Smooth muscle cell (in vitro differentiated cells): ENCODE results near the gene LDLRAD4. TPM values are rescaled to one million over a fixed set of nuclear protein-coding genes. Genes with fewer than 3 reads are reported as not detected.
"Not testable (repeated sequence)": the region's sequence is repeated elsewhere in the genome, so short reads cannot be mapped to it uniquely, and the experiment has no call there.

Experiments used
- DNase-seq: peaks from one replicate; lab custom pipeline; 2025; ENCODE audit not compliant: unreplicated experiment; lab: John Stamatoyannopoulos, UW
- H2AFZ ChIP-seq: fragments of 200-600 bp; sonication (generic); 2 replicates; pipeline ENCODE4 v1.6.0; 2016; ENCODE audit warnings: antibody characterized with exemption, low read depth, mild to moderate bottlenecking
- H3F3A ChIP-seq: fragments of 200-600 bp; sonication (generic); 2 replicates; pipeline ENCODE4 v1.6.0; 2017; ENCODE audit warnings: antibody characterized with exemption, low read depth
- H3K27ac ChIP-seq: fragments of 200-600 bp; sonication (generic); 2 replicates; pipeline ENCODE4 v1.5.1; 2016; ENCODE audit warnings: low read depth, mild to moderate bottlenecking
- H3K27me3 ChIP-seq: fragments of 200-600 bp; sonication (generic); 2 replicates; pipeline ENCODE4 v1.6.1; 2016; ENCODE audit warnings: low read depth, mild to moderate bottlenecking
- H3K36me3 ChIP-seq: fragments of 200-600 bp; sonication (generic); 2 replicates; pipeline ENCODE4 v1.5.1; 2016; ENCODE audit warnings: low read depth
- H3K4me1 ChIP-seq: fragments of 200-600 bp; sonication (generic); 2 replicates; pipeline ENCODE4 v1.5.1; 2016; ENCODE audit warnings: low read depth
- H3K4me2 ChIP-seq: fragments of 200-600 bp; sonication (generic); 2 replicates; pipeline ENCODE4 v1.6.0; 2016; ENCODE audit warnings: mild to moderate bottlenecking
- H3K4me3 ChIP-seq: fragments of 200-600 bp; sonication (generic); 2 replicates; pipeline ENCODE4 v1.5.1; 2016; ENCODE audit warnings: mild to moderate bottlenecking
- H3K79me2 ChIP-seq: fragments of 200-600 bp; sonication (generic); 2 replicates; pipeline ENCODE4 v1.6.0; 2016; ENCODE audit warnings: low read depth, mild to moderate bottlenecking
- H3K9ac ChIP-seq: fragments of 200-600 bp; sonication (generic); 2 replicates; pipeline ENCODE4 v1.6.0; 2016; ENCODE audit warnings: low read depth
- H3K9me3 ChIP-seq: fragments of 200-600 bp; sonication (generic); replicated peaks from 2 replicates; pipeline ENCODE4 v1.5.1; 2016; ENCODE audit warnings: low read depth
- H4K20me1 ChIP-seq: fragments of 200-600 bp; sonication (generic); 2 replicates; pipeline ENCODE4 v1.6.0; 2016; ENCODE audit warnings: low read depth
- WGBS: methylation state at CpG from one replicate; pipeline ENCODE4 v1.1.7; 2016; ENCODE audit warnings: low lambda C conversion rate; 5-methylcytosine and 5-hydroxymethylcytosine counted together
- polyA plus RNA-seq: library from polyadenylated mRNA; unstranded; fragments of >200 nt; fragmentation: Nextera tagmentation; extraction: Ambion mirVana; gene quantifications from 2 replicates; pipeline ENCODE4 v1.2.1, GENCODE V29; 2016
- total RNA-seq: library from RNA; depleted of rRNA; stranded (reverse); fragments of >200 nt; gene quantifications from 2 replicates; pipeline ENCODE4 v1.2.3, GENCODE V29; 2014
- TF ChIP-seq, protein P1 (sequence below): fragments of 200-600 bp; sonication (generic); IDR thresholded peaks from 2 replicates; pipeline ENCODE4 v1.5.1; 2017; ENCODE audit warnings: borderline replicate concordance, mild to moderate bottlenecking, antibody characterized with exemption; ENCODE audit not compliant: insufficient read depth, poor library complexity, severe bottlenecking

The LDLRAD4 gene
- total and polyA plus RNA-seq, 2 experiments from 2014 or later = 36.2 to 48.3 TPM

DNA sequence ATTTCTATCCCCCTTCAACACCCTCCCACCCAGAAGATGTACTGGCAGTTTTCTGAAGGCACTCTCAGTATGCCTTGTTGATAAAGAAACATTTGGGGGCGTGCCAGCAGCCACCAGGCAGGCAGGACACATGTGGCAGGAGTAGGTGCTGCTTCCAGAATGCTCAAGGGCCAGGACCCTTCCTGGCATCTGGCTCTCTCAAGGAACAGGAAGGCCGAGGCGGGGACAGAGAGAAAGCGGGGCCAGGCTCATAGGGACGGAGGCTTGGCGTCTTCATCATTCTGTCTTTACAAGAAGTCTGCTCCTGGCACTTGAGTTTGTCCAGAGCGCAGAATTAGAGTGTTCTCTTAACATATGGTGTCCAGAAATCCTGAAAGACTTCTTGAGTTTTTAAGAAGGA, 386.2 kb downstream of the LDLRAD4 start:
- 43% methylated on average over 7 of the region's 7 CpGs for WGBS
- TF ChIP-seq, protein P1, sequence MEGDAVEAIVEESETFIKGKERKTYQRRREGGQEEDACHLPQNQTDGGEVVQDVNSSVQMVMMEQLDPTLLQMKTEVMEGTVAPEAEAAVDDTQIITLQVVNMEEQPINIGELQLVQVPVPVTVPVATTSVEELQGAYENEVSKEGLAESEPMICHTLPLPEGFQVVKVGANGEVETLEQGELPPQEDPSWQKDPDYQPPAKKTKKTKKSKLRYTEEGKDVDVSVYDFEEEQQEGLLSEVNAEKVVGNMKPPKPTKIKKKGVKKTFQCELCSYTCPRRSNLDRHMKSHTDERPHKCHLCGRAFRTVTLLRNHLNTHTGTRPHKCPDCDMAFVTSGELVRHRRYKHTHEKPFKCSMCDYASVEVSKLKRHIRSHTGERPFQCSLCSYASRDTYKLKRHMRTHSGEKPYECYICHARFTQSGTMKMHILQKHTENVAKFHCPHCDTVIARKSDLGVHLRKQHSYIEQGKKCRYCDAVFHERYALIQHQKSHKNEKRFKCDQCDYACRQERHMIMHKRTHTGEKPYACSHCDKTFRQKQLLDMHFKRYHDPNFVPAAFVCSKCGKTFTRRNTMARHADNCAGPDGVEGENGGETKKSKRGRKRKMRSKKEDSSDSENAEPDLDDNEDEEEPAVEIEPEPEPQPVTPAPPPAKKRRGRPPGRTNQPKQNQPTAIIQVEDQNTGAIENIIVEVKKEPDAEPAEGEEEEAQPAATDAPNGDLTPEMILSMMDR = no peak
- Histone ChIP-seq H3F3A (peaks cover 5% of the 10 kb centered on the region), H3K36me3 (no peaks in the 10 kb centered on the region), H3K9me3 (no peaks in the 10 kb centered on the region), H3K4me1 (no peaks in the 10 kb centered on the region), H3K9ac (no peak overlapping the region), H2AFZ (no peak overlapping the region), H3K79me2 (peaks cover 4% of the 10 kb centered on the region), H3K4me3 (no peak overlapping the region), H4K20me1 (peaks cover 7% of the 10 kb centered on the region), H3K27me3 (no peaks in the 10 kb centered on the region), H3K4me2 (no peak overlapping the region), H3K27ac (peak overlapping the region; percentile 63)
- DNase-seq = no peak

DNA sequence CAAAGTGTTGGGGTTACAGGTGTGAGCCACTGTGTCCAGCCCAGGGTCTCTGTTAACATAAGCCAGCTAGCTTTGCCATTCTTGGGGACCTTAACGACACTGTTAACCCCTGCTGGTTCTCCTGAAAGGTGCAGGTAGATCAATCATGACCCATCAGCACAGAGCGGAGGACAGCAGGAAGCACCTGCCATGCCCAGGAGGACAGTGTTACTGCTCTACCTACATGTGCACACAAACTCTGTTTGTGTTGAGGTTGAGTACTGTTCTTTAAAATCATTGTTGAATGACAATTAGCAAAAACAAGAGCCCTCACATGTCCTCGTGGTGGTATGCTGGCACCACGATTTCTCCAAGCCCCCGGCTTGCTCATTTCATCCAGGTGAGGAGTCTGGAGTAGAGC, 386.9 kb downstream of the LDLRAD4 start:
- DNase-seq = no peak
- no peak overlapping the region for H2AFZ ChIP-seq
- peak overlapping the region; percentile 84 for H3K27ac ChIP-seq
- H3K36me3 ChIP-seq = no peaks in the 10 kb centered on the region
- peaks cover 5% of the 10 kb centered on the region for H3F3A ChIP-seq
- peaks cover 7% of the 10 kb centered on the region for H4K20me1 ChIP-seq
- H3K4me1 ChIP-seq = no peaks in the 10 kb centered on the region
- no peak overlapping the region for H3K4me3 ChIP-seq
- 90% methylated on average over 5 of the region's 5 CpGs for WGBS
- no peaks in the 10 kb centered on the region for H3K27me3 ChIP-seq
- TF ChIP-seq, protein P1 = no peak
- peaks cover under 1% of the 10 kb centered on the region for H3K79me2 ChIP-seq
- no peak overlapping the region for H3K9ac ChIP-seq
- H3K9me3 ChIP-seq = no peaks in the 10 kb centered on the region
- peak overlapping the region; percentile 50 for H3K4me2 ChIP-seq

DNA sequence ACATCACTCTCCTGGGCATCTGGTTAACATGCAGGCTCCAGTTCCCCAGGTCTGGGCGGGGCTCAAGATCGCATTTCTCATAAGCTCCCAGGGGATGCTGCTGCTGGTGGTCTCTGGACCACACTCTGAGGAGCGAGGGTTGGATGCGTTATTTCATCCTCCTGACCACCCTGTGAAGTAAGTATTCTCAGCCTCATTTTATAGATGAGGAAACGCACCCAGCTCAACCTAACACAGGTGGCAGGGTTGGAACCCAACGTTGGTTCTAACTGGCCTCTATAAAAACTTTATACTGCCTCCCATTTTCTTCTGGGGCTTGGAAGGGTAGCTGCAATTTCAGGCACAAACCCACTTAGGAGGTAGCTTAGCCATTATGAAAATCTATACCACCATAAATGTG, 387.3 kb downstream of the LDLRAD4 start:
- Histone ChIP-seq H3K9ac (peak overlapping the region; percentile 17), H3F3A (peaks cover 5% of the 10 kb centered on the region), H3K36me3 (no peaks in the 10 kb centered on the region), H3K27ac (peak overlapping the region; percentile 84), H2AFZ (no peak overlapping the region), H3K9me3 (no peaks in the 10 kb centered on the region), H3K27me3 (no peaks in the 10 kb centered on the region), H3K4me1 (peaks cover 3% of the 10 kb centered on the region), H4K20me1 (peaks cover 7% of the 10 kb centered on the region), H3K4me3 (no peak overlapping the region), H3K4me2 (peak overlapping the region; percentile 50), H3K79me2 (no peaks in the 10 kb centered on the region)
- TF ChIP-seq, protein P1 = no peak
- WGBS = 85% methylated on average over 6 of the region's 6 CpGs
- no peak for DNase-seq

DNA sequence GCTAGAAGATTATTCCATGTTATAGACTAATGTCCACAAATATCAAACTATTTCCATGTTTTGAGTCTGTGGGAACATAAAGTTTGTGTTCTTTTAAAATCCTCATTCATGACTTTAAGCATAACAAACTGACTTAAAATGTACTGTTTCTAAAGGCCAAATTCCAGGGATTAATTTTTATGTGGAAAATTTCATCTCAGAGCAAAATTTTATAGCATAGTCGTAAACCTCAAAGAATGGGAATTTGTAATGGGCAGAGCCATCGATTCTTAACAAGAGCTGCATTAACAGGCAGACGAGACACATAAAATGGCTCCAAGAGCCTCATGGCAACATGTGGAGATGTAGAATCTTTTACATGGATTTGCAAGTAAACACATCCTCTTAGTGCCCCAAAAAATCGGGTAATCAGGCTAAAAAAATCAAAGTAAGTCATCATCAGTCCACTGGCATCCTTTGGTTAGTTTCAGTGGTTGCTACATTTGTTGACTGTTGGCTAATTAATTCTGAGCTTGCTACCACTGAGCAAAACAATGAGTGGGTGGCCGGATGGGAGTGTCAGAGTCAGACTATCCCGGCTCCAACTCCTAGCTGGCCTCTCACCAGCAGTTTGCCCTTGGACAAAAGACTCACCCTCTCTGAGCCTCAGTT, 388.2 kb downstream of the LDLRAD4 start:
- no peak overlapping the region for H3K9ac ChIP-seq
- peaks cover 7% of the 10 kb centered on the region for H4K20me1 ChIP-seq
- no peaks in the 10 kb centered on the region for H3K79me2 ChIP-seq
- H3K36me3 ChIP-seq = no peaks in the 10 kb centered on the region
- WGBS = 17% methylated on average over 6 of the region's 6 CpGs
- peak overlapping the region; percentile 50 for H3K4me2 ChIP-seq
- TF ChIP-seq, protein P1 = no peak
- H3K9me3 ChIP-seq = no peaks in the 10 kb centered on the region
- no peak for DNase-seq
- peaks cover 11% of the 10 kb centered on the region for H3K4me1 ChIP-seq
- no peaks in the 10 kb centered on the region for H3K27me3 ChIP-seq
- peak overlapping the region; percentile 84 for H3K27ac ChIP-seq
- H3F3A ChIP-seq = peaks cover 5% of the 10 kb centered on the region
- H2AFZ ChIP-seq = no peak overlapping the region
- H3K4me3 ChIP-seq = no peak overlapping the region

DNA sequence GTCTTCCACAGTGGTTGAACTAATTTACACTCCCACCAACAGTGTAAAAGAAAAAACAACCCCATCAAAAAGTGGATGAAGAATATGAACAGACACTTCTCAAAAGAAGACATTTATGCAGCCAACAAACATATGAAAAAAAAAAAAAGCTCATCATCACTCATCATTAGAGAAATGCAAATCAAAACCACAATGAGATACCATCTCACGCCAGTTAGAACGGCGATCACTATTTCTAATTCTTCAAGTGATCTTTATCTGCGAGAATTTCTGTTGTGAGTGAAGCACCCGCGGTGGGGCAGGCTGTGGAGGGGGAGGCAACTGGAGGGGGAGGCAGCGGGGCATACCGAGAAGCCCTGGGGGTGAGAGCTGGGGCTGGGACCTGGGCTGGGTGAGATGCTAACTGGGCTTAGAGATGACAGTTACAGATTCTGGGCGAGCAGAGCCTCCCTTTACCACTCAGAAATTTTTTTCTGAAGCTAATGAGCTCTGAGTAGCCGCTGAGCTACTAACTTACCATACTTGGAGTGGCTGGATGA, 389.5 kb downstream of the LDLRAD4 start:
- H3K4me2 ChIP-seq, DNase-seq, H3K9me3 ChIP-seq: not testable (repeated sequence)

More for the DNA sequence above, 389.5 kb downstream of the LDLRAD4 start:
- not testable (repeated sequence) for H3K4me3 ChIP-seq, H3K36me3 ChIP-seq, H3K27me3 ChIP-seq, H2AFZ ChIP-seq, H3K79me2 ChIP-seq, H3K9ac ChIP-seq, H3F3A ChIP-seq, H3K27ac ChIP-seq
- WGBS = 81% methylated on average over 10 of the region's 10 CpGs
- H4K20me1 ChIP-seq = peaks cover 15% of the 10 kb centered on the region
- H3K4me1 ChIP-seq = peaks cover 17% of the 10 kb centered on the region
